ENCODE data around the gene TMEM175.
"Not testable (repeated sequence)": the region's sequence is repeated elsewhere in the genome, so short reads cannot be mapped to it uniquely, and the experiment has no call there.

TMEM175 gene

DNA sequence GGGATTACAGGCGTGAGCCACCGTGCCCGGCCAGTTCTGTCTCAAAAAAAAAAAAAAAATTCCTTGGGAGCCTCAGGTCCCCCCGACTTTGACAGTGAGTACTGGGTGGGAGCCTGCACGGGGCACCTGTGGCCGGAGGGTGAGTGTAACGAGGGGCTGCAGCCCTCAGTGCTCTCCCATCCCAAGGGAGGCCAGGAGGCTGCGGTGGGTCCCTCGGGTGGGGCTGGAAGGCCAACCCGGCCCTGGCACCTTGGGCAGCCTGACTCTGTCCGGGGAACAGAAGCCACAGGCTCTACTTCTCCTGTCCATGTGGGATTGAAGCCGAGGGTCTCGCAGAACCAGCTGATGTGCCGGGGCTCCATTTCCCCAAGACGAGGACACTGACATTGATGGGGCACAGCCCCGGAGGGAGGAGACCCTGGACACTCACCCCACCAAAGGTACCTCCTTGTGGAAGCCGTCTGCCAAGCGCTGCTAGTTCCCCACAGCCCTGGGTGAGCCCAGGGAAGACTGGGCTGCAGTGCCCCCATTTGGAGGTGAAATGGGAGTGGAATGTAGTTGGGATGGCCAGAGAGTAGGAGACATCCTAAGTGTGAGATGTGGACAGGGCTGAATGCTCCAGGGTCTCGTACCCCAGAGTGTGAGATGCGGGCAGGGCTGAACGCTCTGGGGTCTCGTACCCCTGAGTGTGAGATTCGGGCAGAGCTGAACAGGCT, 63.2 kb downstream of the TMEM175 start:
- H3K4me3 ChIP-seq (ENCODE audit: low read length), result no peak overlapping the region
- DNase-seq (ENCODE audit: low read depth), result no peak
- TF ChIP-seq, protein P1, sequence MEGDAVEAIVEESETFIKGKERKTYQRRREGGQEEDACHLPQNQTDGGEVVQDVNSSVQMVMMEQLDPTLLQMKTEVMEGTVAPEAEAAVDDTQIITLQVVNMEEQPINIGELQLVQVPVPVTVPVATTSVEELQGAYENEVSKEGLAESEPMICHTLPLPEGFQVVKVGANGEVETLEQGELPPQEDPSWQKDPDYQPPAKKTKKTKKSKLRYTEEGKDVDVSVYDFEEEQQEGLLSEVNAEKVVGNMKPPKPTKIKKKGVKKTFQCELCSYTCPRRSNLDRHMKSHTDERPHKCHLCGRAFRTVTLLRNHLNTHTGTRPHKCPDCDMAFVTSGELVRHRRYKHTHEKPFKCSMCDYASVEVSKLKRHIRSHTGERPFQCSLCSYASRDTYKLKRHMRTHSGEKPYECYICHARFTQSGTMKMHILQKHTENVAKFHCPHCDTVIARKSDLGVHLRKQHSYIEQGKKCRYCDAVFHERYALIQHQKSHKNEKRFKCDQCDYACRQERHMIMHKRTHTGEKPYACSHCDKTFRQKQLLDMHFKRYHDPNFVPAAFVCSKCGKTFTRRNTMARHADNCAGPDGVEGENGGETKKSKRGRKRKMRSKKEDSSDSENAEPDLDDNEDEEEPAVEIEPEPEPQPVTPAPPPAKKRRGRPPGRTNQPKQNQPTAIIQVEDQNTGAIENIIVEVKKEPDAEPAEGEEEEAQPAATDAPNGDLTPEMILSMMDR (conservative IDR thresholded peaks at IDR 0.05; ENCODE audit: low read depth, low read length), result no peak

DNA sequence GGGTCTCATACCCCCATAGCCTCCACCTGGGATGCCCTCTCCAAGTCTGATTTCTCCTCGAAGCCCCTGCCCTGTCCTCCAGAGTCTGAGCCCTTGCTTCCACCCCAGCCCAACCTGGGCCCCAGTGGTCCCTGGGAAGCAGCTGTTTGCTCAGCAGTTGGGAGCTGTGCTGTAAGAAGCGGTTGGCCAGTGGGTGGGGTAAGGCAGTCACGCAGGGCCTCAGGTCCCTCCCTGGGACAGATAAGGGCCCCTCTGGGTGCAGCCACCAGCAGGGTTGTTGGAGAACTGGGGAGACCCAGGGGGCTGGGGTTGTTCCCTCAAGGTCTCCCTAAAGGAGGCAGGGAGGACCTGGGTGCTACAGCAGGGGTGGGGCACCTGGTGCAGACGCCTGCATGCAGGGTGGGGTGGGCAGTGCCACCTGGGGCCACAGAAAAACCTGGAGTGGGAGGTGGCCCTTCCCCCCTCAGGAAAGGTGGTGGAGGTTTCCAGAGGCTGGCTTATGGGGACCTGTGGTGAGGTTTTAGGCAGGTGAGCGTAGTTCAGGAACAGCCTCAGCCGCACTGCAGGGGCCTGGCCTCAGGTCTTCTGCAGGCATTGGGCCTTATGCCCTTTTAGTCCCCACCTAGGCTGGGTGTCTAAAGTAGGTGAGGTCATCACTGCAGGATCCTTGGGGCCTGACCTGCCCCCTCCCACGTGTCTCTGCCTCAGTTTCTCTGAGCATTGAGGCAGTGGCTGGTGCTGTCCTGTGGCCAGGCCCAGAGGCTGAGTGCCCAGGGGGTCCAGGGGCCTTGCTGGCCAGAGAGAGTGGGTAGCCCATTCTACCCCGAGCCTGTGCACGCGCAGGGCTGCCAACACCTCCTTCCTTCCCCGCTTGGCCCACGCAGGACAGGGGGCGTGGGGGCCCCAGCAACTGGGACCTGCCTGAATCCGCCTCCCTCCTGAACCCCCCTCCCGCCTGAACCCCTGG, 64.1 kb downstream of the TMEM175 start:
- TF ChIP-seq, protein P1 (conservative IDR thresholded peaks at IDR 0.05; ENCODE audit: low read depth, low read length), result no peak
- no peak overlapping the region for H3K4me3 ChIP-seq (ENCODE audit: low read length)
- DNase-seq (ENCODE audit: low read depth), result no peak

DNA sequence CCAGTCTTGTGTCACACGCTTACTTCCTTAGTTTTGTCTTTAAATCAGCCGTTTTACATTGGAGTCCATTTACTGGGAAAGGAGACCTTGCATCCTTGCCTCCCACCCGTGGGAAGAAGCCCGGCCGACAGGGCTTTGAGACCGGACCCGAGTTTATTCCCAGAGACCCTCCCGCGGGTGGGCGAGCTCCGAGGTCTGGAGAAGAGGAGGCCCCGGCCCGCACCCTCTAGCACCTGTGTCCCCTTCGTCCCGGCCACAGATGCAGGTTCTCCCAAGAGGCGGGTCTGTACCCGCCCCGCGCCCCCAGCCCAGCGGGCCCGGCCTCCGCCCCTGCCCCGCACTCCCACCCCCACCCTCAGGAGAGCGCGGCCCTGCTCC, 64.7 kb downstream of the TMEM175 start:
- peak overlapping the region; percentile 14 for H3K4me3 ChIP-seq (ENCODE audit: low read length)
- TF ChIP-seq, protein P1 (conservative IDR thresholded peaks at IDR 0.05; ENCODE audit: low read depth, low read length), result no peak
- no peak for DNase-seq (ENCODE audit: low read depth)

DNA sequence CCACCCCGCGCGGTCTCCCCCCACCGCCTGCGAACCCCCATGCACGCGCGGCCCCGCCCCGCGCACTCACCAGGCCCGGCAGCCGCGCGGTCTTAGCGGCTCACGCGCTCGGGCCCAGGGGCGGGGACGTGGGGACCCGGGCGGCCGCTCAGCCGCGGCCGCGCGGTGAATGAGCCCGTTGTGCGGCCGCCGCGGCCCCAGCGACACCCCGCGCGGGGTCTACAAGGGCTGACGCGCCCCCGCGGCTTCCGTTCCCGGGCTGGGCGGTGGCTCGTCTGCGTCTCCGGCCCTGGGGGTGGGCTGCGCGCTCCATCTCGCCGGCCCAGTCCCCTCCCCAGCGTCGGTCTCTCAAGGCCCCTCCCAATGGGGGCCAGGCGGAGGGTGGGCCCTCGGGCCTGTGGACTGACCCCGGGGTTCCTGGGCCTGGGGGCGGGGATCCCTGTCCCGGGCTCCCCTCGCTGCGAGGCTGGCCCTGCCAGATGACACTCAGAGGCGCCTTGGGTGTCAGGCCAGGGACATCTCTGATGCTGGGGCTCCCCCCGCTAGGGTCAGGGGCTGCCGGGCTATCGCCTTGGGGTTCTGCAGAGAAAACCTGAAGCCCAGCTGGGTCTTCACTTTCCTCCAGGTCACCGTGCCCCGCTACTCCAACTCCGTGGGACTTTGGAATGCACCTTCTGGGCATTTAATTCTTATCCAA, 65.3 kb downstream of the TMEM175 start:
- H3K4me3 ChIP-seq (ENCODE audit: low read length), result peak overlapping the region; percentile 33
- no peak for DNase-seq (ENCODE audit: low read depth)

DNA sequence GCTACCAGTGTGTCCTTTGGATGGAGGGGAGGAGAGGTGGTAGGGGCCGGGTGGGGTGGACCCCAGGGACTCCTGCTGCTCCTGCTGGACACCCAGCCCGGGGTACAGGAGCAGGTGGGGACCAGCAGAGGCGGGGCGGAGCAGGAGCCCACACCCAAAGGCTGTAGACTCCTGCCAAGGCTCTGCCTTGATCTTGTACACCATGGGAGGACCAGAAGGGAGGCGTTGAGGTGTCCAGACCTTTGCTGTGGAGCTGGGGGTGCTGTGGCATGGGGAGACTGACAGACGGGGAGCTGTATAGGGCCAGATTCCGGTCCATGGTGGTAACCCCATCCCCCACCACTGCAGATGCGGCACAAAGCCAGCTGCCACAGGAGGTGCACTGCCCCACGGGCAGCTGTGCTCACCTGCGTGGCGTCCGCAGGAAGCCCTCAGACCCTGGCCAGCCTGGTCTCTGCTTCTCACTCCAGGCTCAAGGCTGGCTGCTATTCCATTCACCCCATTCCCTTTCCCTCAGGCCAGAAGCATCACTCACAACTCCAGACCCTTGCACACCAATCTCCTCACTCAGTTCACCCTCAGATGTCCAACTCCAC, 65.9 kb downstream of the TMEM175 start:
- no peak overlapping the region for H3K4me3 ChIP-seq (ENCODE audit: low read length)
- DNase-seq (ENCODE audit: low read depth), result no peak
- TF ChIP-seq, protein P1 (conservative IDR thresholded peaks at IDR 0.05; ENCODE audit: low read depth, low read length), result no peak

More for the DNA sequence above, 65.3 kb downstream of the TMEM175 start:
- TF ChIP-seq, protein P1 (conservative IDR thresholded peaks at IDR 0.05; ENCODE audit: low read depth, low read length), result no peak

DNA sequence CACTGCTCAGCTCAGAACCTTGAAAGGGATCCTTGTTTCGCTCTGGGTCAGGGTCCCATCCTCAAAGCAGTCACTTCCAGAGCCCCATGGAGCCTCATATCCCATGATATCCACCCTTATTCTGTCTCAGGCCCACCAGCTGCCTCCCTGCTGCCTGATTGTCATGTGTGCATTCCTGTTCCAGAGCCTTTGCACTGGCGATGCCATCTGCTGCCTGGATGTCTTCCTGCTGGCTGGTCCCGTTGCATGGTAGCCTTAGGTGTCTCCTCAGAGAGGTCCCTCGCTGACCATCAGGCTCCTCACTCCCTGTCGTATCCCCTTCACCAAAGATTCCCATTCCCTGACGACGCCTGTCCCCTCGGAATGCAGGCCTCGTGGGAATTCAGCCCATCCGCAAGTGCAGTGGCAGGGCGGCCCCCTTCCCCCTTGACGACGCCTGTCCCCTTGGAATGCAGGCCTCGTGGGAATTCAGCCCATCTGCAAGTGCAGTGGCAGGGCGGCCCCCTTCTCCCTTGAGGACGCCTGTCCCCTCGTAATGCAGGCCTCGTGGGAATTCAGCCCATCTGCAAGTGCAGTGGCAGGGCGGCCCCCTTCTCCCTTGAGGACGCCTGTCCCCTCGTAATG, 67.1 kb downstream of the TMEM175 start:
- DNase-seq (ENCODE audit: low read depth); H3K4me3 ChIP-seq (ENCODE audit: low read length): not testable (repeated sequence)
